ENCODE results near the gene SLC5A6. TPM values are rescaled to one million over a fixed set of nuclear protein-coding genes. Genes with fewer than 3 reads are reported as not detected.

Gene SLC5A6
- total and polyA plus RNA-seq, 2 of the 8 experiments (the other 6 are each of a cell fraction or from before 2014, with no cell fraction given), result 118 to 183 TPM

DNA sequence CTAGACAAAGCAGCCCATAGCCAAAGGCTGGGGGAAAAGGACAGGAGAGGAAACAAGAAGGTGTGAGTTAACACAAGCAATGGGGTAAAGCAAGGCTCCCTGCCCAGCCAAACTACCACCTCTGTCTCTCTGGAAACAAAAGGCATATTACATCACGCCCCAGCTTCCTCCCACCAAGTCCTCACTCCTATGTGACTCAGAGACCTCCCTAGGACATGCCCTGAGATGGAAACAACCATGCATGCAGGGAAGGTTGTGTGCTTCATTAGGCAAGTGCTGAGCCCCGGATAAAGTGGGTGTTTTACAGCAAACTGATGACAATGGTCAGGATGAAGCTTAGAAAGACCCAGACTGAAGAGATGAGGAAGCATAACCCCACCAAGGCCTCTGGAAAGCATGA, 9.2 kb downstream of the SLC5A6 start:
- Histone ChIP-seq H3K9me3 (ENCODE audit: insufficient read depth in 2 of 2, low read depth in 1 of 2, low read length in 1 of 2) (no peaks in the 10 kb centered on the region), H3K4me3 (ENCODE audit: extremely low read depth in 1 of 4, insufficient read depth in 2 of 4, low read depth in 3 of 4, low read length in 4 of 4) (no peak overlapping the region), H2AFZ (ENCODE audit: low read length) (no peak overlapping the region), H3K36me3 (ENCODE audit: control insufficient read depth in 2 of 4, insufficient read depth in 4 of 4, low read length in 3 of 4) (peaks cover 53 to 75% (median 73%) of the 10 kb centered on the region in 4 experiments), H3K79me1 (ENCODE audit: low read depth, low read length) (no peaks in the 10 kb centered on the region), H3K79me2 (ENCODE audit: control insufficient read depth in 1 of 2, insufficient read depth in 2 of 2, low read length in 2 of 2) (no peaks in the 10 kb centered on the region), H3K56ac (replicated peaks; ENCODE audit: insufficient read length, low read depth, low read length) (no peak overlapping the region), H2BK12ac (ENCODE audit: low read depth, low read length) (no peak overlapping the region), H3K23me2 (ENCODE audit: low read depth, low read length) (no peaks in the 10 kb centered on the region), H3K27ac (ENCODE audit: low read depth, low read length) (no peak overlapping the region), H3K9ac (replicated peaks in 1 of 4; ENCODE audit: extremely low read depth in 1 of 4, low read depth in 3 of 4, low read length in 3 of 4) (no peak overlapping the region), H2BK5ac (ENCODE audit: low read depth, low read length) (no peak overlapping the region), H2BK120ac (replicated peaks; ENCODE audit: low read depth, low read length) (no peak overlapping the region), H3K14ac (ENCODE audit: insufficient read length) (no peak overlapping the region), H3K18ac (ENCODE audit: extremely low read depth, low read length) (no peak overlapping the region), H4K91ac (replicated peaks; ENCODE audit: insufficient read length, low read length) (no peak overlapping the region), H4K20me1 (replicated peaks in 1 of 2; ENCODE audit: control insufficient read depth in 1 of 2, insufficient read depth in 2 of 2, low read length in 2 of 2) (peaks cover 0 to 19% of the 10 kb centered on the region in 2 experiments), H3K4ac (replicated peaks; ENCODE audit: insufficient read length, low read depth, low read length) (no peak overlapping the region), H3K4me1 (replicated peaks in 1 of 4; ENCODE audit: control insufficient read depth in 3 of 4, insufficient read depth in 4 of 4, low read length in 3 of 4) (no peaks in the 10 kb centered on the region), H3K23ac (ENCODE audit: insufficient read length) (no peak overlapping the region), H2AK5ac (ENCODE audit: low read depth, low read length) (no peak overlapping the region), H4K8ac (ENCODE audit: extremely low read depth, insufficient read depth, low read length) (no peak overlapping the region), H4K5ac (ENCODE audit: insufficient read length, low read depth, low read length) (no peak overlapping the region), H2BK15ac (ENCODE audit: low read length) (no peak overlapping the region), H3K4me2 (ENCODE audit: insufficient read depth in 1 of 2, low read depth in 2 of 2, low read length in 2 of 2) (no peak overlapping the region), H2BK20ac (ENCODE audit: low read length) (no peak overlapping the region), H3K27me3 (replicated peaks in 1 of 4; ENCODE audit: control insufficient read depth in 3 of 4, extremely low read depth in 1 of 4, insufficient read depth in 3 of 4, low read length in 3 of 4) (no peaks in the 10 kb centered on the region)
- ChIA-PET POLR2A (ENCODE audit: partially characterized antibody) (interaction anchor here (0.6 to 5.7 kb wide), 13 partner anchors 8 to 115 kb away, joined by 4 to 35 read pairs (median 6); partner anchors contain the start of genes ATRAID, CAD and SLC5A6), CTCF (ENCODE audit: partially characterized antibody) (interaction anchor here (1.1 to 4.0 kb wide), 5 partner anchors 11 to 116 kb away, joined by 4 to 15 read pairs (median 7); partner anchors contain the start of gene PREB)
- FAIRE-seq, result no peak
- TF ChIP-seq KDM5A (IDR thresholded peaks at IDR 0.05; ENCODE audit: low read length) (no peak), FOSL1 (IDR thresholded peaks at IDR 0.05; ENCODE audit: insufficient read depth, low read depth, low read length) (no peak), YY1 (IDR thresholded peaks at IDR 0.05; ENCODE audit: low read depth, low read length) (no peak), CHD1 (IDR thresholded peaks at IDR 0.05; ENCODE audit: low read depth, low read length) (no peak), SP2 (IDR thresholded peaks at IDR 0.05; ENCODE audit: low read length) (no peak)
- no peak for DNase-seq (ENCODE audit: low read depth in 1 of 2, low spot score in 2 of 2)
- WGBS, 2 experiments (ENCODE audit: extremely low coverage in 1 of 2, insufficient coverage in 1 of 2, insufficient read length in 1 of 2, insufficient replicate concordance in 2 of 2, low coverage in 1 of 2, low lambda C conversion rate in 2 of 2, missing lambda C conversion rate in 1 of 2), result 92% methylated on average over 2 of the region's 2 CpGs; no CpG with 5 or more reads in 1 of the 2 experiments
